Erythroblast (primary cell): Measurements from ENCODE around the gene SLC16A9.

Experiments used
- GATA1 ChIP-seq: IDR thresholded peaks from 2 replicates; pipeline ENCODE4 v1.6.1; 2011; ENCODE audit warnings: low read depth, mild to moderate bottlenecking, control low read depth, low read length, moderate library complexity
- POLR2A ChIP-seq: IDR thresholded peaks from 2 replicates; pipeline ENCODE4 v1.6.1; 2011; ENCODE audit warnings: mild to moderate bottlenecking, low read length

GRCh38 chr10:59635502-59636290 lies 74.0 kb downstream of the SLC16A9 start:
- TF ChIP-seq POLR2A (no peak), GATA1 (no peak)
